Fibroblast of skin of right quadriceps (primary cell): ENCODE results near the gene SPNS2.
"Not testable (repeated sequence)": the region's sequence is repeated elsewhere in the genome, so short reads cannot be mapped to it uniquely, and the experiment has no call there.

Source experiments
- DNase-seq: peaks from one replicate; pipeline ENCODE4 v3.0.0-alpha.2; 2013

The SPNS2 gene

GRCh38 chr17:4576729-4577322 is 78.1 kb downstream of the SPNS2 start:
- no peak for DNase-seq

GRCh38 chr17:4577386-4577993 is 78.8 kb downstream of the SPNS2 start:
- no peak for DNase-seq

- DNase-seq, result not testable (repeated sequence)
These were observed 79.7 kb downstream of the SPNS2 start for GRCh38 chr17:4578349-4578748.

- no peak for DNase-seq
These were observed 81.0 kb downstream of the SPNS2 start for GRCh38 chr17:4579678-4580077.

GRCh38 chr17:4580291-4580690 is 81.6 kb downstream of the SPNS2 start:
- DNase-seq, result no peak

GRCh38 chr17:4582101-4582501 is 83.4 kb downstream of the SPNS2 start:
- no peak for DNase-seq

GRCh38 chr17:4582691-4583090 is 84.0 kb downstream of the SPNS2 start:
- DNase-seq, result no peak

GRCh38 chr17:4583206-4583605 is 84.5 kb downstream of the SPNS2 start:
- no peak for DNase-seq

GRCh38 chr17:4583782-4584100 is 85.1 kb downstream of the SPNS2 start:
- no peak for DNase-seq

GRCh38 chr17:4584101-4584916 is 85.6 kb downstream of the SPNS2 start, which contains the start of gene SMTNL2:
Gene SMTNL2, plus strand, starts transcription at chr17:4584529. Its CDS starts 77 bp downstream, at chr17:4584606.
- no peak for DNase-seq

- no peak for DNase-seq
These were observed 86.4 kb downstream of the SPNS2 start for GRCh38 chr17:4584917-4585637.

GRCh38 chr17:4585638-4585994 is 86.9 kb downstream of the SPNS2 start:
- DNase-seq, result no peak

GRCh38 chr17:4586043-4586442 is 87.4 kb downstream of the SPNS2 start:
- DNase-seq, result no peak

GRCh38 chr17:4587195-4587594 is 88.5 kb downstream of the SPNS2 start:
- no peak for DNase-seq

GRCh38 chr17:4587803-4588202 is 89.1 kb downstream of the SPNS2 start:
- no peak for DNase-seq

GRCh38 chr17:4588391-4588790 is 89.7 kb downstream of the SPNS2 start:
- DNase-seq, result no peak
